Coronary artery (tissue), 2 donors: Measurements from ENCODE around the gene PRELID1.

ENCODE experiments used
- DNase-seq: peaks from one replicate; pipeline ENCODE4 v3.0.0-alpha.2; 2017; ENCODE audit warnings: low spot score
- H3K27ac ChIP-seq, 2 donors: fragments of 200-600 bp; sonication (generic); one replicate each; pipeline ENCODE4 v1.5.1; 2016 to 2019
- H3K4me3 ChIP-seq: fragments of 200-600 bp; sonication (generic); 2 replicates; pipeline ENCODE4 v1.5.1; 2016; ENCODE audit warnings: mild to moderate bottlenecking, moderate library complexity
- CTCF ChIP-seq: fragments of 200-600 bp; sonication (generic); IDR thresholded peaks from one replicate; pipeline ENCODE4 v1.5.1; 2019; ENCODE audit warnings: antibody characterized with exemption

Gene PRELID1

GRCh38 chr5:177314376-177315342 lies 11.1 kb downstream of the PRELID1 start:
- DNase-seq: no peak
- no peak overlapping the region for H3K27ac ChIP-seq
- no peak for TF ChIP-seq CTCF
- H3K4me3 ChIP-seq: no peak overlapping the region

- TF ChIP-seq CTCF: no peak
- H3K27ac ChIP-seq: no peak overlapping the region
- no peak overlapping the region for H3K4me3 ChIP-seq
- no peak for DNase-seq
These were observed 11.8 kb downstream of the PRELID1 start for GRCh38 chr5:177315411-177315810.

- DNase-seq: no peak
- Histone ChIP-seq H3K27ac (no peak overlapping the region), H3K4me3 (no peak overlapping the region)
- TF ChIP-seq CTCF: no peak
These were observed 12.4 kb downstream of the PRELID1 start for GRCh38 chr5:177316005-177316404.

- TF ChIP-seq CTCF: peak; percentile 57
- no peak for DNase-seq
- Histone ChIP-seq H3K27ac (no peak overlapping the region), H3K4me3 (no peak overlapping the region)
These were observed 14.4 kb downstream of the PRELID1 start for GRCh38 chr5:177317959-177318377.

GRCh38 chr5:177319913-177320588 lies 16.5 kb downstream of the PRELID1 start:
- H3K27ac ChIP-seq: no peak overlapping the region
- no peak for TF ChIP-seq CTCF
- no peak overlapping the region for H3K4me3 ChIP-seq
- no peak for DNase-seq

GRCh38 chr5:177320879-177321278 lies 17.3 kb downstream of the PRELID1 start:
- no peak for TF ChIP-seq CTCF
- no peak overlapping the region for H3K27ac ChIP-seq
- no peak for DNase-seq
- no peak overlapping the region for H3K4me3 ChIP-seq
